Neural cell (in vitro differentiated cells): Measurements from ENCODE around the gene SMIM44. TPM values are rescaled to one million over a fixed set of nuclear protein-coding genes. Genes with fewer than 3 reads are reported as not detected.
"Not testable (repeated sequence)": the region's sequence is repeated elsewhere in the genome, so short reads cannot be mapped to it uniquely, and the experiment has no call there.

Experiments used
- H2AFZ ChIP-seq: fragments of 200-600, 300-800 bp; sonication (generic), shearing (Covaris generic); 2 replicates; pipeline ENCODE4 v1.6.0; 2014; ENCODE audit warnings: low read depth, mild to moderate bottlenecking, antibody characterized with exemption, low read length, moderate library complexity
- H3F3A ChIP-seq: fragments of 200-600 bp; shearing (Covaris generic); 2 replicates; pipeline ENCODE4 v1.6.1; 2016; ENCODE audit warnings: mild to moderate bottlenecking, moderate library complexity, mixed read lengths, antibody characterized with exemption, low read length; ENCODE audit not compliant: insufficient read depth, poor library complexity, severe bottlenecking
- H3K27ac ChIP-seq: fragments of 200-600, 300-800 bp; sonication (generic), shearing (Covaris generic); 2 replicates; pipeline ENCODE4 v1.5.1; 2014; ENCODE audit warnings: mild to moderate bottlenecking, low read length, moderate library complexity
- H3K27me3 ChIP-seq: fragments of 300-800, 200-600 bp; sonication (generic), shearing (Covaris generic); 2 replicates; pipeline ENCODE4 v1.6.0; 2014; ENCODE audit warnings: mild to moderate bottlenecking, low read depth, low read length, moderate library complexity; ENCODE audit not compliant: insufficient read depth
- H3K36me3 ChIP-seq: fragments of 300-800, 200-600 bp; sonication (generic), shearing (Covaris generic); 2 replicates; pipeline ENCODE4 v1.5.1; 2014; ENCODE audit warnings: mild to moderate bottlenecking, antibody characterized with exemption, low read length, moderate library complexity; ENCODE audit not compliant: insufficient read depth
- H3K4me2 ChIP-seq: fragments of 300-800, 200-600 bp; sonication (generic), shearing (Covaris generic); 2 replicates; pipeline ENCODE4 v1.6.0; 2014; ENCODE audit warnings: mild to moderate bottlenecking, low read length
- H3K4me3 ChIP-seq: fragments of 300-800, 200-600 bp; sonication (generic), shearing (Covaris generic); 2 replicates; pipeline ENCODE4 v1.5.1; 2014; ENCODE audit warnings: mild to moderate bottlenecking, low read length, moderate library complexity
- H3K79me2 ChIP-seq: fragments of 200-600 bp; shearing (Covaris generic); replicated peaks from 2 replicates; pipeline ENCODE4 v1.6.0; 2014; ENCODE audit warnings: mild to moderate bottlenecking, low read length, moderate library complexity; ENCODE audit not compliant: insufficient read depth
- H3K9ac ChIP-seq: fragments of 300-800, 200-600 bp; sonication (generic), shearing (Covaris generic); 2 replicates; pipeline ENCODE4 v1.6.1; 2016; ENCODE audit warnings: mild to moderate bottlenecking, low read length, mixed read lengths
- H3K9me2 ChIP-seq: fragments of 200-600 bp; shearing (Covaris generic); 2 replicates; pipeline ENCODE4 v1.6.1; 2016; ENCODE audit warnings: mild to moderate bottlenecking, low read length, mixed read lengths; ENCODE audit not compliant: insufficient read depth
- H3K9me3 ChIP-seq: fragments of 200-600, 300-800 bp; sonication (generic), shearing (Covaris generic); 2 replicates; pipeline ENCODE4 v1.6.1; 2016; ENCODE audit warnings: mild to moderate bottlenecking, mixed run types, low read length, moderate library complexity, mixed read lengths
- H4K20me1 ChIP-seq: fragments of 200-600 bp; shearing (Covaris generic); 2 replicates; pipeline ENCODE4 v1.6.1; 2016; ENCODE audit warnings: mild to moderate bottlenecking, mixed run types; ENCODE audit not compliant: insufficient read depth
- CTCF ChIP-seq: fragments of 450-650 bp; IDR thresholded peaks from 2 replicates; pipeline ENCODE4 v1.5.1; 2014; ENCODE audit warnings: antibody characterized with exemption, mild to moderate bottlenecking, moderate library complexity; ENCODE audit not compliant: poor library complexity, severe bottlenecking
- EP300 ChIP-seq: fragments of 450-650 bp; conservative IDR thresholded peaks from 2 replicates; pipeline ENCODE4 v1.6.1; 2014; ENCODE audit warnings: antibody characterized with exemption, mild to moderate bottlenecking, moderate library complexity; ENCODE audit not compliant: poor library complexity, severe bottlenecking
- EZH2 ChIP-seq: fragments of 200-600, 300-800 bp; shearing (Covaris generic), sonication (generic); IDR thresholded peaks from 2 replicates; pipeline ENCODE4 v1.6.1; 2014; ENCODE audit warnings: antibody characterized with exemption, low read length, borderline replicate concordance, mild to moderate bottlenecking; ENCODE audit not compliant: insufficient read depth, poor library complexity, severe bottlenecking
- MXI1 ChIP-seq: fragments of 450-650 bp; conservative IDR thresholded peaks from 2 replicates; pipeline ENCODE4 v1.6.1; 2014; ENCODE audit warnings: antibody characterized with exemption, mild to moderate bottlenecking; ENCODE audit not compliant: poor library complexity, severe bottlenecking
- POLR2AphosphoS5 ChIP-seq: IDR thresholded peaks from 2 replicates; pipeline ENCODE4 v1.6.1; 2012
- RAD21 ChIP-seq: fragments of 450-650 bp; conservative IDR thresholded peaks from 2 replicates; pipeline ENCODE4 v1.6.1; 2014; ENCODE audit warnings: antibody characterized with exemption, mild to moderate bottlenecking, moderate library complexity
- REST ChIP-seq: IDR thresholded peaks from 2 replicates; pipeline ENCODE4 v1.6.1; 2012; ENCODE audit warnings: borderline replicate concordance
- SMC3 ChIP-seq: fragments of 450-650 bp; conservative IDR thresholded peaks from 2 replicates; pipeline ENCODE4 v1.6.1; 2014; ENCODE audit warnings: antibody characterized with exemption, mild to moderate bottlenecking, moderate library complexity; ENCODE audit not compliant: poor library complexity
- TAF1 ChIP-seq: IDR thresholded peaks from 2 replicates; pipeline ENCODE4 v1.6.1; 2012; ENCODE audit warnings: low read depth
- polyA plus RNA-seq: library from polyadenylated mRNA; depleted of rRNA; stranded (reverse); fragments of >200 nt; gene quantifications from 2 replicates; pipeline ENCODE4 v1.2.3, GENCODE V29; 2014

The SMIM44 gene
- polyA plus RNA-seq, 1 donor from 2014 or later, result not detected

DNA sequence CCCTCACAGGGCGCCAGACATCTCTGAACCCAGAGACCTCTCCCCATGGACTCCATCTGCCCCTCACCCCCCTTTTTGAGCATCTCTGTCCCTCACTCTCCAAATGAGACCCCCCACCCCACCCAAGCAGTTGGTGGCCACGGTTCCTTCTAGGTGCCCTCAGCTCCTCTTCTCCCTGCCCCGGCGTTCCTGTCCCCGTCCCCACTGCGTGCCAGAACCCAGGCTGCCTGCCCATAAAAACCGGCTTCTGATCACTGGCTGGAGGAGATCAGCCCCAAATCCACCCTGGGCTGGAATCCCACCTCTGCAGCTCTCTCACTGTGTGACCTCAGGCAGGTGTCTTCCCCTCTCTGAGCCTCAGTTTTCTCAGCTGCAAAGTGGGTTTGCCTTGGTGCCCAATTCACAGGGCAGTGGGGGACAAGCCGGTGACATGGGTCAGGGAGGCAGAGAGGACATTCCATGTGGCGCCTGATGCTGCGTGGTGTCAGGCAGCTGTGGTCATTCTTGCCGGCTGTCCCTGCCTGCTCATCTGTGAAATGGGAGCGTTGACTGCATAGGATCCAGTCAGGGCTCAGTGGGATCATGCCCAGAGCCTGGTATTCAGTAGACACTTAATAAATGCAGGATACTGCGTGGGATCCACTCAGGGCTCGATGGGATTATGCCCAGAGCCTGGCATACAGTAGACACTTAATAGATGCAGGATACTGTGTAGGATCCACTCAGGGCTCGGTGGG, 28.4 kb downstream of the SMIM44 start:
- H3K36me3 ChIP-seq, result no peaks in the 10 kb centered on the region
- H3K9me3 ChIP-seq, result no peaks in the 10 kb centered on the region
- no peaks in the 10 kb centered on the region for H3F3A ChIP-seq
- no peaks in the 10 kb centered on the region for H3K27me3 ChIP-seq
- no peak overlapping the region for H3K4me2 ChIP-seq
- H3K9me2 ChIP-seq, result no peaks in the 10 kb centered on the region
- H4K20me1 ChIP-seq, result no peaks in the 10 kb centered on the region
- H2AFZ ChIP-seq, result no peak overlapping the region
- H3K4me3 ChIP-seq, result no peak overlapping the region
- TF ChIP-seq EZH2 (no peak), REST (no peak), SMC3 (no peak), CTCF (no peak), RAD21 (no peak)
- H3K79me2 ChIP-seq, result no peaks in the 10 kb centered on the region
- H3K27ac ChIP-seq, result no peak overlapping the region
- H3K9ac ChIP-seq, result no peak overlapping the region

GRCh38 chr19:3453840-3454239, 29.4 kb downstream of the SMIM44 start:
- H4K20me1 ChIP-seq, result no peaks in the 10 kb centered on the region
- no peaks in the 10 kb centered on the region for H3K9me3 ChIP-seq
- H3K27me3 ChIP-seq, result no peaks in the 10 kb centered on the region
- H3K9ac ChIP-seq, result no peak overlapping the region
- no peak for TF ChIP-seq CTCF
- TF ChIP-seq TAF1, result no peak
- TF ChIP-seq EP300, result no peak
- TF ChIP-seq REST, result no peak
- TF ChIP-seq EZH2, result no peak
- no peak for TF ChIP-seq POLR2AphosphoS5
- no peak for TF ChIP-seq SMC3
- no peak for TF ChIP-seq RAD21
- TF ChIP-seq MXI1, result no peak
- no peaks in the 10 kb centered on the region for H3K79me2 ChIP-seq
- H2AFZ ChIP-seq, result no peak overlapping the region
- no peak overlapping the region for H3K4me3 ChIP-seq
- no peak overlapping the region for H3K27ac ChIP-seq
- H3K4me2 ChIP-seq, result no peak overlapping the region
- no peaks in the 10 kb centered on the region for H3K9me2 ChIP-seq
- H3F3A ChIP-seq, result no peaks in the 10 kb centered on the region
- H3K36me3 ChIP-seq, result no peaks in the 10 kb centered on the region

DNA sequence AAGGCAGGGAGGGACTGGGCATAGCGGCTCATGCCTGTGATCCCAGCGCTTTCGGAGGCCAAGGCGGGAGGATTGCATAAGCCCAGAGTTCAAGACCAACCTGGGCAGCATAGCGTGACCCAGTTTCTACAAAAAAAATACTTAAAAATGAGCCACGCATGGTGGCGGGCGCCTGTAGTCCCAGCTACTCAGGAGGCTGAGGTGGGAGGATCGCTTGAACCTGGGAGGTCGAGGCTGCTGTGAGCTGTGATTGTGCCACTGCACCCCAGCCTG, 30.4 kb downstream of the SMIM44 start:
- not testable (repeated sequence) for H3F3A ChIP-seq, H3K4me2 ChIP-seq, H3K9me3 ChIP-seq, H3K79me2 ChIP-seq, H3K27ac ChIP-seq, H3K27me3 ChIP-seq, H3K9me2 ChIP-seq, H2AFZ ChIP-seq, H3K9ac ChIP-seq, H3K4me3 ChIP-seq, H3K36me3 ChIP-seq, H4K20me1 ChIP-seq
